Endothelial cell of umbilical vein (primary cell): ENCODE results near the gene LYZL1.

Experiments used
- CTCF ChIP-seq, 2 donors: IDR thresholded peaks; 1 replicate in 1 of 2; 2 replicates in 1 of 2; pipeline ENCODE4 v1.5.1; 2011; ENCODE audit warnings: low read length in 2 of 2, mild to moderate bottlenecking in 2 of 2, moderate library complexity in 2 of 2, control low read depth in 1 of 2, inconsistent platforms in 1 of 2, low read depth in 1 of 2; ENCODE audit not compliant: insufficient read depth in 1 of 2; ENCODE audit errors: extremely low read depth in 1 of 2
- EZH2 ChIP-seq: IDR thresholded peaks from 2 replicates; pipeline ENCODE4 v1.6.1; 2012; ENCODE audit warnings: borderline replicate concordance, low read depth, mild to moderate bottlenecking, moderate library complexity, low read length, inconsistent platforms; ENCODE audit not compliant: severe bottlenecking
- FOS ChIP-seq: IDR thresholded peaks from 2 replicates; pipeline ENCODE4 v1.6.1; 2011; ENCODE audit warnings: mild to moderate bottlenecking, low read length, moderate library complexity, borderline replicate concordance; ENCODE audit not compliant: insufficient read depth
- GATA2 ChIP-seq: IDR thresholded peaks from 2 replicates; pipeline ENCODE4 v1.7.0; 2011; ENCODE audit warnings: low read depth, mild to moderate bottlenecking, moderate library complexity, mixed read lengths, low read length; ENCODE audit not compliant: insufficient read length, insufficient read depth
- MAX ChIP-seq: IDR thresholded peaks from 2 replicates; pipeline ENCODE4 v1.6.1; 2011; ENCODE audit not compliant: insufficient read depth, insufficient read length
- MYC ChIP-seq: IDR thresholded peaks from one replicate; pipeline ENCODE4 v1.6.1; 2011; ENCODE audit warnings: mild to moderate bottlenecking, low read depth, low read length
- POLR2A ChIP-seq: IDR thresholded peaks from 2 replicates; pipeline ENCODE4 v1.6.1; 2012; ENCODE audit warnings: low read depth, mild to moderate bottlenecking, control low read depth, low read length
- POLR2AphosphoS5 ChIP-seq: IDR thresholded peaks from 2 replicates; pipeline ENCODE4 v1.6.1; 2012; ENCODE audit warnings: low read depth, mild to moderate bottlenecking, control low read depth, low read length, moderate library complexity; ENCODE audit not compliant: insufficient read depth

- TF ChIP-seq EZH2: no peak
- TF ChIP-seq CTCF (IDR thresholded peaks at IDR 0.05; ENCODE audit: extremely low read depth in 1 of 2, insufficient read depth in 1 of 2, low read depth in 1 of 2, low read length in 2 of 2): no peak
- no peak for TF ChIP-seq MAX
- no peak for TF ChIP-seq POLR2A
- no peak for TF ChIP-seq MYC
- no peak for TF ChIP-seq POLR2AphosphoS5
- no peak for TF ChIP-seq FOS
- TF ChIP-seq GATA2: no peak
Measured at GRCh38 chr10:29355411-29355991, 66.6 kb downstream of the LYZL1 start.
